H9 (cell line): Measurements from ENCODE around the gene PIM2. TPM values are rescaled to one million over a fixed set of nuclear protein-coding genes. Genes with fewer than 3 reads are reported as not detected.

Experiments
- DNase-seq: peaks from one replicate; pipeline ENCODE4 v3.0.0-alpha.2; 2017
- H2AFZ ChIP-seq: one replicate; pipeline ENCODE4 v1.6.1; 2013; ENCODE audit warnings: mild to moderate bottlenecking, low read length, control low read depth, moderate library complexity
- H2AK5ac ChIP-seq: 2 replicates; pipeline ENCODE4 v1.6.1; 2013; ENCODE audit warnings: low read length, control low read depth, mixed read lengths; ENCODE audit not compliant: insufficient read length
- H2BK120ac ChIP-seq: one replicate; pipeline ENCODE4 v1.6.1; 2013; ENCODE audit warnings: low read depth, mild to moderate bottlenecking, low read length, control low read depth, inconsistent platforms; ENCODE audit not compliant: poor library complexity, severe bottlenecking
- H2BK12ac ChIP-seq: 2 replicates; pipeline ENCODE4 v1.6.1; 2013; ENCODE audit warnings: low read length, control low read depth, mixed read lengths, low read depth; ENCODE audit not compliant: insufficient read length
- H2BK15ac ChIP-seq: 2 replicates; pipeline ENCODE4 v1.6.1; 2013; ENCODE audit warnings: low read depth, low read length, control low read depth
- H2BK20ac ChIP-seq: one replicate; pipeline ENCODE4 v1.6.1; 2013; ENCODE audit warnings: low read depth, mild to moderate bottlenecking, low read length, control low read depth, inconsistent platforms; ENCODE audit not compliant: poor library complexity, severe bottlenecking
- H2BK5ac ChIP-seq: 2 replicates; pipeline ENCODE4 v1.6.1; 2013; ENCODE audit warnings: low read length, control low read depth, mixed read lengths; ENCODE audit not compliant: insufficient read length
- H3K14ac ChIP-seq: 2 replicates; pipeline ENCODE4 v1.6.1; 2013; ENCODE audit warnings: low read length, control low read depth; ENCODE audit not compliant: insufficient read depth
- H3K18ac ChIP-seq: 2 replicates; pipeline ENCODE4 v1.6.1; 2013; ENCODE audit warnings: low read depth, mild to moderate bottlenecking, mixed read lengths, low read length, control low read depth; ENCODE audit not compliant: insufficient read length
- H3K23ac ChIP-seq: 2 replicates; pipeline ENCODE4 v1.6.1; 2013; ENCODE audit warnings: low read length, control low read depth, mixed read lengths, low read depth; ENCODE audit not compliant: insufficient read length
- H3K23me2 ChIP-seq: 2 replicates; pipeline ENCODE4 v1.6.1; 2013; ENCODE audit warnings: low read depth, mild to moderate bottlenecking, mixed read lengths, low read length, control low read depth; ENCODE audit not compliant: insufficient read length, poor library complexity, severe bottlenecking
- H3K27ac ChIP-seq: 2 replicates; pipeline ENCODE4 v1.5.1; 2013; ENCODE audit warnings: low read length, control low read depth, mixed read lengths, low read depth; ENCODE audit not compliant: insufficient read length
- H3K27me3 ChIP-seq: 2 replicates; pipeline ENCODE4 v1.6.1; 2013; ENCODE audit warnings: low read length, control low read depth, inconsistent platforms; ENCODE audit not compliant: insufficient read depth
- H3K4ac ChIP-seq: 2 replicates; pipeline ENCODE4 v1.6.1; 2013; ENCODE audit warnings: low read depth, mild to moderate bottlenecking, control low read depth, inconsistent platforms, low read length, moderate library complexity
- H3K4me1 ChIP-seq: 2 replicates; pipeline ENCODE4 v1.6.1; 2013; ENCODE audit warnings: low read length, control low read depth, inconsistent platforms; ENCODE audit not compliant: insufficient read depth
- H3K4me2 ChIP-seq: 2 replicates; pipeline ENCODE4 v1.6.1; 2013; ENCODE audit warnings: low read length, control low read depth, mixed read lengths; ENCODE audit not compliant: insufficient read length, insufficient read depth
- H3K56ac ChIP-seq: 2 replicates; pipeline ENCODE4 v1.6.1; 2013; ENCODE audit warnings: low read depth, mild to moderate bottlenecking, mixed read lengths, low read length, control low read depth; ENCODE audit not compliant: insufficient read length
- H3K79me1 ChIP-seq: 2 replicates; pipeline ENCODE4 v1.6.1; 2013; ENCODE audit warnings: low read depth, mild to moderate bottlenecking, moderate library complexity, low read length, control low read depth, inconsistent platforms; ENCODE audit not compliant: insufficient read depth, poor library complexity, severe bottlenecking
- H3K79me2 ChIP-seq: 2 replicates; pipeline ENCODE4 v1.6.1; 2013; ENCODE audit warnings: low read length, control low read depth, inconsistent platforms; ENCODE audit not compliant: insufficient read depth
- H3K9ac ChIP-seq: 2 replicates; pipeline ENCODE4 v1.6.1; 2013; ENCODE audit warnings: low read length, control low read depth, mixed read lengths; ENCODE audit not compliant: insufficient read length; ENCODE audit errors: extremely low read depth
- H3K9me3 ChIP-seq: one replicate; pipeline ENCODE4 v1.6.1; 2013; ENCODE audit warnings: low read depth, low read length, inconsistent platforms; ENCODE audit not compliant: control insufficient read depth
- H3T11ph ChIP-seq: one replicate; pipeline ENCODE4 v1.6.1; 2013; ENCODE audit warnings: mild to moderate bottlenecking, low read length, control low read depth, inconsistent platforms
- H4K20me1 ChIP-seq: one replicate; pipeline ENCODE4 v1.6.1; 2013; ENCODE audit not compliant: control insufficient read depth, insufficient read length, insufficient read depth
- H4K5ac ChIP-seq: 2 replicates; pipeline ENCODE4 v1.6.1; 2013; ENCODE audit warnings: low read depth, mild to moderate bottlenecking, mixed read lengths, low read length, control low read depth; ENCODE audit not compliant: insufficient read length
- H4K8ac ChIP-seq: replicated peaks from 2 replicates; pipeline ENCODE4 v1.6.1; 2013; ENCODE audit warnings: low read length, control low read depth, mixed read lengths, low read depth; ENCODE audit not compliant: insufficient read length
- H4K91ac ChIP-seq: 2 replicates; pipeline ENCODE4 v1.6.1; 2013; ENCODE audit warnings: low read depth, mild to moderate bottlenecking, moderate library complexity, mixed read lengths, low read length, control low read depth; ENCODE audit not compliant: insufficient read length
- H3K27ac Mint-ChIP-seq, 3 experiments: 2 replicates in 2 of 3; 3 replicates in 1 of 3; pipeline ENCODE4 v1.8.0; 2020 to 2021; ENCODE audit warnings: mixed read lengths in 3 of 3, mild to moderate bottlenecking in 1 of 3, moderate library complexity in 1 of 3
- H3K27me3 Mint-ChIP-seq: 2 replicates; pipeline ENCODE4 v1.8.0; 2021; ENCODE audit warnings: low read depth, mild to moderate bottlenecking, moderate library complexity, mixed read lengths
- H3K36me3 Mint-ChIP-seq, 3 experiments: 2 replicates in 2 of 3; 3 replicates in 1 of 3; pipeline ENCODE4 v1.8.0; 2020 to 2021; ENCODE audit warnings: low read depth in 3 of 3, mixed read lengths in 3 of 3; ENCODE audit not compliant: insufficient read depth in 1 of 3
- H3K4me1 Mint-ChIP-seq, 2 experiments: 2 replicates each; pipeline ENCODE4 v1.8.0; 2020; ENCODE audit warnings: mixed read lengths in 2 of 2
- H3K4me3 Mint-ChIP-seq, 2 experiments: 2 replicates in 1 of 2; 3 replicates in 1 of 2; pipeline ENCODE4 v1.8.0; 2020 to 2021; ENCODE audit warnings: mild to moderate bottlenecking in 2 of 2, mixed read lengths in 2 of 2, moderate library complexity in 1 of 2
- H3K9me3 Mint-ChIP-seq, 2 experiments: 2 replicates in 1 of 2; 3 replicates in 1 of 2; pipeline ENCODE4 v1.8.0; 2020; ENCODE audit warnings: mild to moderate bottlenecking in 2 of 2, mixed read lengths in 2 of 2, moderate library complexity in 1 of 2
- CTCF ChIP-seq: fragments of 200-600 bp; sonication (generic); conservative IDR thresholded peaks from 3 replicates; pipeline ENCODE4 v1.8.0; 2021; ENCODE audit warnings: antibody characterized with exemption, mild to moderate bottlenecking
- WGBS: extraction: QIAGEN DNeasy Blood & Tissue Kit; methylation state at CpG from one replicate; pipeline ENCODE4 v1.1.7; 2013; ENCODE audit warnings: missing lambda C conversion rate, low lambda C conversion rate, mixed read lengths; ENCODE audit not compliant: insufficient read length; ENCODE audit errors: extremely low coverage; 5-methylcytosine and 5-hydroxymethylcytosine counted together
- total RNA-seq: library from RNA; stranded (reverse); gene quantifications from 2 replicates; pipeline ENCODE4 v1.2.1, GENCODE V29; 2021

PIM2 gene
- total RNA-seq, 1 experiment from 2014 or later: 163 TPM

GRCh38 chrX:48957827-48958634 lies 39.2 kb upstream of the PIM2 start:
- H3K4me2 ChIP-seq: peak overlapping the region; percentile 86
- H3K9me3 Mint-ChIP-seq: peaks cover 76 to 78% of the 10 kb centered on the region in 2 experiments
- peaks cover 1% of the 10 kb centered on the region for H3K27me3 Mint-ChIP-seq
- H3K18ac ChIP-seq: peak overlapping the region; percentile 92
- TF ChIP-seq CTCF: no peak
- H3K36me3 Mint-ChIP-seq: peaks cover 14 to 48% (median 30%) of the 10 kb centered on the region in 3 experiments
- H4K91ac ChIP-seq: no peak overlapping the region
- H2BK5ac ChIP-seq: peak overlapping the region; percentile 86
- no peak overlapping the region for H3T11ph ChIP-seq
- peaks cover 6% of the 10 kb centered on the region for H3K23me2 ChIP-seq
- peak overlapping the region; percentile 85 for H3K9ac ChIP-seq
- no peak overlapping the region for H2BK120ac ChIP-seq
- no peak overlapping the region for H3K56ac ChIP-seq
- H3K4ac ChIP-seq: no peak overlapping the region
- no peak overlapping the region for H2AFZ ChIP-seq
- H3K4me1 Mint-ChIP-seq: peaks cover 0 to 16% of the 10 kb centered on the region in 2 experiments; a peak in 2 of 4 replicates
- peaks cover 18% of the 10 kb centered on the region for H3K79me1 ChIP-seq
- H2BK20ac ChIP-seq: no peak overlapping the region
- peaks cover 3% of the 10 kb centered on the region for H4K20me1 ChIP-seq
- H3K27ac ChIP-seq: peak overlapping the region; percentile 92
- no peak overlapping the region for H3K23ac ChIP-seq
- H2AK5ac ChIP-seq: no peak overlapping the region
- peak overlapping the region; percentile 62 for H3K14ac ChIP-seq
- H4K5ac ChIP-seq: no peak overlapping the region
- WGBS: no CpG with 5 or more reads among the region's 66 CpGs
- peak overlapping the region; percentile 97 to 99 for H3K4me3 Mint-ChIP-seq
- H3K27ac Mint-ChIP-seq: peak overlapping the region; percentile 100
- H2BK15ac ChIP-seq: no peak overlapping the region
- no peak overlapping the region for H4K8ac ChIP-seq
- no peaks in the 10 kb centered on the region for H3K9me3 ChIP-seq
- peaks cover 2% of the 10 kb centered on the region; the same call in 1 of the 2 replicates for H3K4me1 ChIP-seq
- no peaks in the 10 kb centered on the region for H3K27me3 ChIP-seq
- peaks cover 21% of the 10 kb centered on the region; the same call in 1 of the 2 replicates for H3K79me2 ChIP-seq
- no peak overlapping the region for H2BK12ac ChIP-seq
- DNase-seq: peak; percentile 97
